ENCODE results near the gene CAMP.

CAMP gene

GRCh38 chr3:48245136-48245535 lies 21.8 kb downstream of the CAMP start:
- no peak for TF ChIP-seq CTCF (IDR thresholded peaks at IDR 0.05; ENCODE audit: unreplicated experiment in 3 of 3)
- no peaks in the 10 kb centered on the region for H3K27me3 Mint-ChIP-seq (ENCODE audit: low read depth)
- no peaks in the 10 kb centered on the region for H3K9me3 Mint-ChIP-seq
- no peak overlapping the region for H3K4me3 Mint-ChIP-seq
- peaks cover 14% of the 10 kb centered on the region for H3K4me1 Mint-ChIP-seq
- H3K27ac Mint-ChIP-seq, result no peak overlapping the region
- peaks cover 10% of the 10 kb centered on the region for H3K36me3 Mint-ChIP-seq (ENCODE audit: low read depth)

- no peak overlapping the region for H3K4me3 Mint-ChIP-seq
- H3K27me3 Mint-ChIP-seq (ENCODE audit: low read depth), result no peaks in the 10 kb centered on the region
- no peak overlapping the region for H3K27ac Mint-ChIP-seq
Observed at GRCh38 chr3:48247401-48247811, 24.1 kb downstream of the CAMP start.

GRCh38 chr3:48248095-48248850 lies 25.0 kb downstream of the CAMP start:
- no peak overlapping the region for H3K27ac Mint-ChIP-seq
- H3K27me3 Mint-ChIP-seq (ENCODE audit: low read depth), result no peaks in the 10 kb centered on the region
- H3K36me3 Mint-ChIP-seq (ENCODE audit: low read depth), result peaks cover 32% of the 10 kb centered on the region
- peaks cover 6% of the 10 kb centered on the region for H3K4me1 Mint-ChIP-seq
- no peak for TF ChIP-seq CTCF (IDR thresholded peaks at IDR 0.05; ENCODE audit: unreplicated experiment in 3 of 3)
- no peaks in the 10 kb centered on the region for H3K9me3 Mint-ChIP-seq
- H3K4me3 Mint-ChIP-seq, result no peak overlapping the region

More at GRCh38 chr3:48247401-48247811, 24.1 kb downstream of the CAMP start:
- Mint-ChIP-seq H3K36me3 (ENCODE audit: low read depth) (peaks cover 25% of the 10 kb centered on the region), H3K9me3 (no peaks in the 10 kb centered on the region), H3K4me1 (peaks cover 6% of the 10 kb centered on the region)
- TF ChIP-seq CTCF (IDR thresholded peaks at IDR 0.05; ENCODE audit: unreplicated experiment in 3 of 3), result no peak

GRCh38 chr3:48256557-48256956 lies 33.3 kb downstream of the CAMP start:
- H3K9me3 Mint-ChIP-seq, result no peaks in the 10 kb centered on the region
- TF ChIP-seq CTCF (IDR thresholded peaks at IDR 0.05; ENCODE audit: unreplicated experiment in 3 of 3), result no peak
- H3K4me1 Mint-ChIP-seq, result no peaks in the 10 kb centered on the region
- H3K4me3 Mint-ChIP-seq, result no peak overlapping the region
- no peak overlapping the region for H3K27ac Mint-ChIP-seq
- peaks cover 49% of the 10 kb centered on the region for H3K36me3 Mint-ChIP-seq (ENCODE audit: low read depth)
- no peaks in the 10 kb centered on the region for H3K27me3 Mint-ChIP-seq (ENCODE audit: low read depth)

- no peak overlapping the region for H3K27ac Mint-ChIP-seq
- peaks cover 51% of the 10 kb centered on the region for H3K36me3 Mint-ChIP-seq (ENCODE audit: low read depth)
- H3K4me3 Mint-ChIP-seq, result no peak overlapping the region
- no peaks in the 10 kb centered on the region for H3K9me3 Mint-ChIP-seq
- TF ChIP-seq CTCF (IDR thresholded peaks at IDR 0.05; ENCODE audit: unreplicated experiment in 3 of 3), result no peak
- H3K27me3 Mint-ChIP-seq (ENCODE audit: low read depth), result no peaks in the 10 kb centered on the region
- no peaks in the 10 kb centered on the region for H3K4me1 Mint-ChIP-seq
Observed at GRCh38 chr3:48258530-48258929, 35.2 kb downstream of the CAMP start.

GRCh38 chr3:48267782-48268181 lies 44.5 kb downstream of the CAMP start:
- H3K36me3 Mint-ChIP-seq (ENCODE audit: low read depth), result peaks cover 50% of the 10 kb centered on the region
- H3K27me3 Mint-ChIP-seq (ENCODE audit: low read depth), result no peaks in the 10 kb centered on the region
- peaks cover 20% of the 10 kb centered on the region for H3K4me1 Mint-ChIP-seq
- H3K4me3 Mint-ChIP-seq, result no peak overlapping the region
- no peak for TF ChIP-seq CTCF (IDR thresholded peaks at IDR 0.05; ENCODE audit: unreplicated experiment in 3 of 3)
- peak overlapping the region; percentile 33 to 75 (median 38) for H3K27ac Mint-ChIP-seq
- H3K9me3 Mint-ChIP-seq, result no peaks in the 10 kb centered on the region

All from nephron (organoid).